ENCODE measurements around the gene COL4A1.

COL4A1 gene

GRCh38 chr13:110109910-110110309, 197.0 kb downstream of the COL4A1 start:
- Histone ChIP-seq H3K27me3 (replicated peaks in 2 of 5; ENCODE audit: control insufficient read depth in 4 of 5, insufficient read depth in 5 of 5, low read length in 4 of 5) (no peaks in the 10 kb centered on the region), H3K4me3 (ENCODE audit: control insufficient read depth in 1 of 7, extremely low read depth in 1 of 7, insufficient read depth in 4 of 7, low read depth in 2 of 7, low read length in 6 of 7) (no peak overlapping the region), H3K27ac (ENCODE audit: insufficient read depth in 1 of 2, low read depth in 1 of 2, low read length in 2 of 2, poor library complexity in 1 of 2, severe bottlenecking in 2 of 2) (no peak overlapping the region), H3K9me3 (ENCODE audit: control extremely low read depth in 1 of 5, control insufficient read depth in 4 of 5, insufficient read depth in 2 of 5, low read depth in 1 of 5, low read length in 4 of 5) (no peaks in the 10 kb centered on the region), H3K36me3 (ENCODE audit: control insufficient read depth in 4 of 4, insufficient read depth in 4 of 4, low read length in 3 of 4) (no peaks in the 10 kb centered on the region), H3K4me1 (ENCODE audit: control extremely low read depth in 1 of 4, control insufficient read depth in 4 of 4, insufficient read depth in 4 of 4, low read length in 3 of 4) (peaks cover 0 to 16% (median 5%) of the 10 kb centered on the region in 4 experiments)
- POLR2A ChIA-PET, result no interaction called here
- DNase-seq, result no peak
- CTCF ChIA-PET, result interaction anchor here (1.0 to 1.5 kb wide), 4 partner anchors 11 to 1149 kb away, joined by 3 to 8 read pairs (median 3); no protein-coding TSS in a partner anchor
- 92% methylated on average over 14 of the region's 15 CpGs for WGBS (ENCODE audit: insufficient coverage)

- no peak overlapping the region for H3K4me3 ChIP-seq (ENCODE audit: control insufficient read depth in 1 of 7, extremely low read depth in 1 of 7, insufficient read depth in 4 of 7, low read depth in 2 of 7, low read length in 6 of 7)
- no peak for DNase-seq
- no peak overlapping the region for H3K27ac ChIP-seq (ENCODE audit: insufficient read depth in 1 of 2, low read depth in 1 of 2, low read length in 2 of 2, poor library complexity in 1 of 2, severe bottlenecking in 2 of 2)
- H3K4me1 ChIP-seq (ENCODE audit: control extremely low read depth in 1 of 4, control insufficient read depth in 4 of 4, insufficient read depth in 4 of 4, low read length in 3 of 4), result peaks cover 0 to 15% (median 5%) of the 10 kb centered on the region in 4 experiments
- ChIA-PET POLR2A (no interaction called here), CTCF (interaction anchor here (1.0 to 1.5 kb wide), 3 partner anchors 10 to 973 kb away, joined by 3 to 8 read pairs (median 3); no protein-coding TSS in a partner anchor)
- H3K36me3 ChIP-seq (ENCODE audit: control insufficient read depth in 4 of 4, insufficient read depth in 4 of 4, low read length in 3 of 4), result no peaks in the 10 kb centered on the region
- 63% methylated on average over 7 of the region's 10 CpGs for WGBS (ENCODE audit: insufficient coverage)
- no peaks in the 10 kb centered on the region for H3K27me3 ChIP-seq (replicated peaks in 2 of 5; ENCODE audit: control insufficient read depth in 4 of 5, insufficient read depth in 5 of 5, low read length in 4 of 5)
- H3K9me3 ChIP-seq (ENCODE audit: control extremely low read depth in 1 of 5, control insufficient read depth in 4 of 5, insufficient read depth in 2 of 5, low read depth in 1 of 5, low read length in 4 of 5), result no peaks in the 10 kb centered on the region
Observed at GRCh38 chr13:110109140-110109783, 197.7 kb downstream of the COL4A1 start.

- Histone ChIP-seq H3K4me3 (ENCODE audit: control insufficient read depth in 1 of 7, extremely low read depth in 1 of 7, insufficient read depth in 4 of 7, low read depth in 2 of 7, low read length in 6 of 7) (no peak overlapping the region), H3K27ac (ENCODE audit: insufficient read depth in 1 of 2, low read depth in 1 of 2, low read length in 2 of 2, poor library complexity in 1 of 2, severe bottlenecking in 2 of 2) (no peak overlapping the region), H3K4me1 (ENCODE audit: control extremely low read depth in 1 of 4, control insufficient read depth in 4 of 4, insufficient read depth in 4 of 4, low read length in 3 of 4) (peaks cover 0 to 8% (median 4%) of the 10 kb centered on the region in 4 experiments), H3K27me3 (replicated peaks in 2 of 5; ENCODE audit: control insufficient read depth in 4 of 5, insufficient read depth in 5 of 5, low read length in 4 of 5) (no peaks in the 10 kb centered on the region), H3K36me3 (ENCODE audit: control insufficient read depth in 4 of 4, insufficient read depth in 4 of 4, low read length in 3 of 4) (no peaks in the 10 kb centered on the region), H3K9me3 (ENCODE audit: control extremely low read depth in 1 of 5, control insufficient read depth in 4 of 5, insufficient read depth in 2 of 5, low read depth in 1 of 5, low read length in 4 of 5) (no peaks in the 10 kb centered on the region)
- ChIA-PET CTCF (no interaction called here), POLR2A (no interaction called here)
- 82% methylated on average over 6 of the region's 6 CpGs for WGBS (ENCODE audit: insufficient coverage)
- DNase-seq, result peak; percentile 20 to 49 (median 48)
Observed at GRCh38 chr13:110108348-110109139, 198.4 kb downstream of the COL4A1 start.

- H3K4me1 ChIP-seq (ENCODE audit: control extremely low read depth in 1 of 4, control insufficient read depth in 4 of 4, insufficient read depth in 4 of 4, low read length in 3 of 4), result peaks cover 0 to under 1% (median 0%) of the 10 kb centered on the region in 4 experiments
- no peak for DNase-seq
- ChIA-PET CTCF (interaction anchor here (0.7 kb wide), 1 partner anchor 141 kb away, joined by 3 read pairs; no protein-coding TSS in a partner anchor), POLR2A (no interaction called here)
- H3K27me3 ChIP-seq (replicated peaks in 2 of 5; ENCODE audit: control insufficient read depth in 4 of 5, insufficient read depth in 5 of 5, low read length in 4 of 5), result no peaks in the 10 kb centered on the region
- no peak overlapping the region for H3K4me3 ChIP-seq (ENCODE audit: control insufficient read depth in 1 of 7, extremely low read depth in 1 of 7, insufficient read depth in 4 of 7, low read depth in 2 of 7, low read length in 6 of 7)
- peaks cover 0 to 3% (median 0%) of the 10 kb centered on the region in 5 experiments for H3K9me3 ChIP-seq (ENCODE audit: control extremely low read depth in 1 of 5, control insufficient read depth in 4 of 5, insufficient read depth in 2 of 5, low read depth in 1 of 5, low read length in 4 of 5)
- WGBS (ENCODE audit: insufficient coverage), result 97% methylated on average over 21 of the region's 22 CpGs
- H3K36me3 ChIP-seq (ENCODE audit: control insufficient read depth in 4 of 4, insufficient read depth in 4 of 4, low read length in 3 of 4), result no peaks in the 10 kb centered on the region
- no peak overlapping the region for H3K27ac ChIP-seq (ENCODE audit: insufficient read depth in 1 of 2, low read depth in 1 of 2, low read length in 2 of 2, poor library complexity in 1 of 2, severe bottlenecking in 2 of 2)
Observed at GRCh38 chr13:110107568-110108347, 199.2 kb downstream of the COL4A1 start.

- WGBS (ENCODE audit: insufficient coverage), result 77% methylated on average over 4 of the region's 7 CpGs
- H3K4me3 ChIP-seq (ENCODE audit: control insufficient read depth in 1 of 7, extremely low read depth in 1 of 7, insufficient read depth in 4 of 7, low read depth in 2 of 7, low read length in 6 of 7), result no peak overlapping the region
- ChIA-PET CTCF (interaction anchor here (0.7 kb wide), 1 partner anchor 142 kb away, joined by 3 read pairs; no protein-coding TSS in a partner anchor), POLR2A (no interaction called here)
- no peaks in the 10 kb centered on the region for H3K4me1 ChIP-seq (ENCODE audit: control extremely low read depth in 1 of 4, control insufficient read depth in 4 of 4, insufficient read depth in 4 of 4, low read length in 3 of 4)
- H3K36me3 ChIP-seq (ENCODE audit: control insufficient read depth in 4 of 4, insufficient read depth in 4 of 4, low read length in 3 of 4), result no peaks in the 10 kb centered on the region
- no peaks in the 10 kb centered on the region for H3K27me3 ChIP-seq (replicated peaks in 2 of 5; ENCODE audit: control insufficient read depth in 4 of 5, insufficient read depth in 5 of 5, low read length in 4 of 5)
- no peak overlapping the region for H3K27ac ChIP-seq (ENCODE audit: insufficient read depth in 1 of 2, low read depth in 1 of 2, low read length in 2 of 2, poor library complexity in 1 of 2, severe bottlenecking in 2 of 2)
- peaks cover 0 to 6% (median 2%) of the 10 kb centered on the region in 5 experiments for H3K9me3 ChIP-seq (ENCODE audit: control extremely low read depth in 1 of 5, control insufficient read depth in 4 of 5, insufficient read depth in 2 of 5, low read depth in 1 of 5, low read length in 4 of 5)
- no peak for DNase-seq
Observed at GRCh38 chr13:110106726-110107125, 200.2 kb downstream of the COL4A1 start.

GRCh38 chr13:110105136-110105535, 201.8 kb downstream of the COL4A1 start:
- DNase-seq, result no peak
- CTCF ChIA-PET, result interaction anchor here (2.1 kb wide), 1 partner anchor 9 kb away, joined by 7 read pairs; no protein-coding TSS in a partner anchor
- no peaks in the 10 kb centered on the region for H3K36me3 ChIP-seq (ENCODE audit: control insufficient read depth in 4 of 4, insufficient read depth in 4 of 4, low read length in 3 of 4)
- H3K27me3 ChIP-seq (replicated peaks in 2 of 5; ENCODE audit: control insufficient read depth in 4 of 5, insufficient read depth in 5 of 5, low read length in 4 of 5), result no peaks in the 10 kb centered on the region
- H3K9me3 ChIP-seq (ENCODE audit: control extremely low read depth in 1 of 5, control insufficient read depth in 4 of 5, insufficient read depth in 2 of 5, low read depth in 1 of 5, low read length in 4 of 5), result peaks cover 0 to 15% (median 4%) of the 10 kb centered on the region in 5 experiments
- 100% methylated on average over 4 of the region's 6 CpGs for WGBS (ENCODE audit: insufficient coverage)
- POLR2A ChIA-PET, result no interaction called here
- no peak overlapping the region for H3K27ac ChIP-seq (ENCODE audit: insufficient read depth in 1 of 2, low read depth in 1 of 2, low read length in 2 of 2, poor library complexity in 1 of 2, severe bottlenecking in 2 of 2)
- H3K4me1 ChIP-seq (ENCODE audit: control extremely low read depth in 1 of 4, control insufficient read depth in 4 of 4, insufficient read depth in 4 of 4, low read length in 3 of 4), result no peaks in the 10 kb centered on the region
- H3K4me3 ChIP-seq (ENCODE audit: control insufficient read depth in 1 of 7, extremely low read depth in 1 of 7, insufficient read depth in 4 of 7, low read depth in 2 of 7, low read length in 6 of 7), result no peak overlapping the region
